HG03108 (cell line): ENCODE data around the gene JARID2.

Experiments used
- ATAC-seq: cut with Tn5 transposase; IDR thresholded peaks from one replicate; pipeline ENCODE4 v1.9.1; 2021; ENCODE audit warnings: moderate library complexity; ENCODE audit not compliant: unreplicated experiment

The JARID2 gene

GRCh38 chr6:15246666-15247499 lies 1.0 kb downstream of the JARID2 start:
- ATAC-seq, result no peak

DNA sequence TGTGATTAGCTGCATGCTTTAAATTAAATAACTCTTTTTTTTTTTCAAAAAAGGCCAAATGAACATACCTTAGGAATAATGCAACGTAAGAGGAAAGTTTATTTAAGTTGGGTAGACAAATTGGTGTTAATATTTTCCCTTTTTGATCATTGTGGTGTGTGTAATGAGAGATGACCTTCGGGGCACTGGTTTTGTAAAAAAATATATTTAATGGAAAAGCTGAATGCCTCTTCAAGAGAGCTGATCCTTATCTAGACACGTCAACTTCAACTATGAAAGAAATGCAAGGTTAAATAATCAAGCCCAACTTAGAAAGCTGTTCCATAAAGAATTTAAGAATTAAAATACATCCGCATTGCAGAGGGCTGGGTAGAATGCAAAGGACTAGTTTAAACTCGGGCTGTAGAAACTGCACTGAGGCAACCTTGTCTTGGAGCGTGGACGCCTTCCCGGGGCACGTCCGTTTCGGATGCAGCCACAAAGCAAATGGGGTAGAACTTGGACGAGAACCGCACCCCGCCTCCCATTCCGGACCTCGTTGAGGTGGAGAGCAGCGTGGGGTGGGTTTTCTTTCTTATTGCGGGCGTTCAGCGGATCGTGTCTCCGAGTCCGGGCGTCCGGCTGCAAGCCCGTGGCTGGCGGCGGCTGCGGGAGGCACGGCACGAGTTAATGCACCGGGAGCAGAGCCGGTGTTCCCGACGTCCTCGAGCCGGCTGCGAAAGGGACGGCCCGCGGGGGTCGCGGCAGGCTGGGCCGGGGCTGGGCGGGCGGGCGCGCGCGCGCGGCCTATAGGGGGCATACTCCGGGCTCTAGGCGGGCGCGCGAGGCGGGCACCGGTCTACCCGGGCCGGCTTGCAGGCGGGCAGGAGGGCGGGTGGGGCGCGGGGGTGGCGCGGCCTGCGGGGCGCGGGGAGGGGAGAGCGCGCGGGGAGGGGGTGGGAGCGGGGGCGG lies 1.9 kb downstream of the JARID2 start:
- peak; percentile 2 for ATAC-seq

GRCh38 chr6:15248451-15249370 lies 2.8 kb downstream of the JARID2 start:
- peak; percentile 35 for ATAC-seq

DNA sequence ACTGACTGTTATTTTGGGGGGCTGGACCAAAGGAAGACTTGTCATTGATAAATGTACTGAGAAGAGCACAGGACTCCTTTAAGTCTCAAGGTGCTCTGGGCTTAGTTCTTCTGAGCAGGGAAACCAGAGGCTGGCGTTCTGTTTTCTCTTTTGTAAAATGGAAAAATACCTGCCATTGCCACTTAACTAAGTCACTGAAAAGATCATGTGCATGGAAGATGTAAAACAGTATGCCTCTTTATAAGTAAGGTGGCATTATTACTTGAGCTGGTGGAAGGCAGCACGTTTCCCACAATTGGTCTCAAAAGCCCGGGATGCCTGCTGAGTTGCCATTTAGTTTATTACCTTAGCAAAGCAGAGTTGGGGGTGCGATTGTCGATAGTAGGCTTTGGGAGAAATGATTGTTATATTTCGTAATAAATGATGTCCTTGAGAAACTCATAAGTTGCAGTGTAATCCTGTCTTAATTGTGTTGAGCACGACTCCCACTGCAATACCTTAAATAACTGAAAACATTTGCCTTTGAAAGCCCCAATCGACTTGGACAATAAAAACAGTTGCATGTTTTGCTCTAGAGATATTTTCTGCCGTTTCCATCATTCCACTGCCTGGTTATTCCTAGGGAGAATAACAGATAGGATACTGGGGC lies 3.6 kb downstream of the JARID2 start:
- no peak for ATAC-seq

- ATAC-seq, result no peak
Observed at GRCh38 chr6:15250187-15251168, 4.6 kb downstream of the JARID2 start.

DNA sequence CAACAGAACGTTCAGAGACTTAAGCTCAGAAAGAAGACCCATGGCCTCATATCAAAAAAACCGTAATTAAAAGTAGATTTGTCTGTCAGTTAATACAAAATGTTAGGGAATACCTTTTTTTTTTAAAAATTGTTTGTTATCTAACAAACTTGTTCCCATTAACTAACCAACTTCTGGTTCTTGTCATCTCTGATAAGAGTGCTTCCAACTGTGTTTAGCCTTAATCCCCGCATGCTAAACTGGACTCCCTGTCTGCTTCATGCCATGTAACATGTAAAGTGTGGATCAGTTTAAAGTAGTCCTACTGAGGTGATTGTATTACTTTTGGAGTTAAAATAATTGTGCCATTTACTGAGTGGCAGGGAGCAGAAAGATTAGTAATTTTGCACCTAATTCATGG lies 6.3 kb downstream of the JARID2 start:
- ATAC-seq, result no peak

DNA sequence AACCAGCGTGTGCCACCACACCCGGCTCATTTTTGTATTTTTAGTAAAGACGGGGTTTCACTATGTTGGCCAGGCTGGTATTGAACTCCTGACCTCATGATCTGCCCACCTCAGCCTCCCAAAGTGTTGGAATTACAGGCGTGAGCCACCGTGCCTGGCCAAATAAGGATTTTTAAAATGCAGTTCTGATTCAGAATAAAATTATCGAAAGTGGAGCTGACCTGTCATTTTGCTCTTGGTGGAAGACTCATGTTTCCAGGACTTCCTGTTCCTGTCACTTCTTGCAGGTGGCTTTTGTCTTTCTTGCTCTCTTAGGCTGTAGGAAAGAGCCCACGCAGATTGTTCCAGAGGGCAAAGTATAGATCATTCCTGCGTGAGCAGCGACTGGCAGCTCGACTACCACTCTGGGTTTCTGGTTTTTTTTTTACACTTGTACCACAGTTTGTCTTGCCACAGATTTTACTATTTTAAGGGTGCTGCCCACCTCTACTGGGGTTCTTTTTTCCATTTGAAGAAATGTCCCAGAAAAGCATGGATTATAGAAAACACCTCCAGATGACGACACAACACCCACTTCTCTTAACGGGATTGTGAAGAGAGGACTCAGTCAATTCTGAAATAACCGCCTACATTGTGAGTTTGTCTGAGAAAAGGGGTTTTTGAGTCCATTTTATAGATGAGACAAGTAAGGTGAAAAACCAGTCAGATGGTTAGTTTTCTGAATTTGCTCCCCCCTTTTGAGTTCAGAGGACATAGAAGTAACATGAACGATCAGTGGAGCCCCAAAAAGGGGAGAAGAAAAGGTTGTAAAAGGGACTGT lies 7.5 kb downstream of the JARID2 start:
- ATAC-seq, result no peak

DNA sequence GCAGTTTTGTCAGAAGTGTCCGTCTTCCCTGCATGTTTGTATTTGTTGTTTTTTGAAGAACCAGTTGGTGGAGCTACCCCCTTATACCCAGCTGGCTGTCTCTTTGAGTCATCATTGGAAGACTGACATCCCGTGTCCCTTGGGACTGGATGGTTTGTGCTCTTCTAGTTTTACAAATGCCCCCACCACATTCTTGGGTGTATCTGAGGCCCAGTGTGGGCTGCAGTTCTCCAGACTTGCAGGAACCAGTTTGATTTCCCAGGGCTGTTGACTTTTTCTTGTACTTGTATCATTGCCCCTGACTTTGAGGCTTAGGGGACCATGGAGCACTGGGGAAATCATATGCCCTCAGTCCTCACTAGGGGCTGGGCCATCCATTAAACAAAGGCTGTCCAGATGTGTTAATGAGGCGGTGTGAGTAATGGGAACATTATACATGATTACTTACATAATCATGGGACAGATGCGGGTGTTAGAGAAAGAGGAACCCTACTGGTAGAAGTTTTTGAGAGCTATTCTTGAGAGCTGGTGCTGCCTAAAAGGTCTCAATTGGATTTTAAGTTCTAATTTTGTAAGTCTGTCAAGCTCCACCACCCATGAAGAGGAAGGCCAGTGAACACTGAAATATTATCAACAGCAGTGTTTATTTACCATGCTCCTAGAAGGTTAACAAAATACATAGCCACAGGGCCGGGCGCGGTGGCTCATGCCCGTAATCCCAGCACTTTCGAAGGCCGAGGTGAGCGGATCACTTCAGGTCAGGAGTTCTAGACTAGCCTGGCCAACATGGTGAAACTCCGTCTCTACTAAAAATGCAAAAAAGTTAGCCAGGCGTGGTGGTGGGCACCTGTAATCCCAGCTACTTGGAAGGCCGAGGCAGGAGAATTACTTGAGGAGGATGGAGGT lies 8.5 kb downstream of the JARID2 start:
- peak; percentile 33 for ATAC-seq

GRCh38 chr6:15255481-15255880 lies 9.6 kb downstream of the JARID2 start:
- peak; percentile 44 for ATAC-seq

DNA sequence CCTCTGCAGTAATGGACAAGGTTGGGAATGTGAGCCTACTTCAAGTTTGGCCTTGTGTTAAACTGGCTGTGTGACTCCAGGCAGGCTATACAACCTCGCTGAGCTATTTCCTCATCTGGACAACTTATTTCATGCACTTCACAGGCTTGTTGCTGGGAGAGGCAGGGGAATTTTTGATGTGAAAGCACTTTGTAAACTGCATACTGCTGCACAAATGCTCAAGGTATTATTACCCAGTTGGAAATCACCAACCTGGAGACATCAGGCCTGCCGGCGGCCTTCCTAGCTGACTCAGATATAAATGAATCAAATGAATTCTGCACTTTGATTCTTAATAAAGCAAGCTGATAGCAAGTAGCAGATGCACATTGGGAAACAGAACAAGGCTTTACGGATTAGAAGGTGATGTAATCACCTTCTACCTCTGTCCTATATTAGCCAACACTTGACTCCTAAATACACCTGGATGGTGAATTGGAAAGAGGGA lies 10.1 kb downstream of the JARID2 start:
- no peak for ATAC-seq

GRCh38 chr6:15256538-15257271 lies 10.8 kb downstream of the JARID2 start:
- ATAC-seq, result no peak

- no peak for ATAC-seq
Observed at GRCh38 chr6:15257357-15258132, 11.7 kb downstream of the JARID2 start.

- no peak for ATAC-seq
Observed at GRCh38 chr6:15259766-15260098, 13.9 kb downstream of the JARID2 start.

DNA sequence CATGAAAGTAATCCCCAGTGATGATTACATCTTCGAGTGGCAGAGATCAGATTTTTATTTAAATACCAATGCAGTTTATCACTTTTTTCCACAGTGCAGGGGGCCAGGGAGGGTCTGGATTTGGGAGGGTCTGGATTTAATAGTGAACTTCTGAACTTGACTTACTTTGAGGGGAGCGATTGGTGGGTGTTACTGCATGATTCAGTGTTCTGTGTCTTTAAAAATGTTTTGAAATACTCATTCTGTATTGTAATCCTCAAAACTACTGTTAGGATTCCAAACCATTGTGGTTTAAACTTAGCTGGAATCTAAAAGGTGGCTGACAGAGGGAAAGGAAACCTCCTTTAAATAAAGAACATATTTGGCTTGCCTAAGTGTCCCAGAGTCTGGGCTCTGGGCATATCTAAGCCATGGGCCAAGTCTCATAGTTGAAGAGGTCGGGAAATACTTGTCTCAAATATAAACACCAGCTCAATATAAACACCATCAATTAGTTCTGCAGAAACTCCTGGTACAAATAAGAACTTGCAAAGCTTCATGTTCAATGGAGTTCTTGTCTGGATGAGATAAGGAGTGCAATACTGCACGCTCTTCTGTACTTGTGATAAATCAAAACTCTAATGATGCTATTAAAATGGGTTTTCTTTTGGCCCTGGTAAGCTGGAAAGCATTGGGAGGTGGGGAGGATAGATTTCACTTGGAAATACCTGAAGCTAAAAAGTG lies 14.4 kb downstream of the JARID2 start:
- no peak for ATAC-seq

DNA sequence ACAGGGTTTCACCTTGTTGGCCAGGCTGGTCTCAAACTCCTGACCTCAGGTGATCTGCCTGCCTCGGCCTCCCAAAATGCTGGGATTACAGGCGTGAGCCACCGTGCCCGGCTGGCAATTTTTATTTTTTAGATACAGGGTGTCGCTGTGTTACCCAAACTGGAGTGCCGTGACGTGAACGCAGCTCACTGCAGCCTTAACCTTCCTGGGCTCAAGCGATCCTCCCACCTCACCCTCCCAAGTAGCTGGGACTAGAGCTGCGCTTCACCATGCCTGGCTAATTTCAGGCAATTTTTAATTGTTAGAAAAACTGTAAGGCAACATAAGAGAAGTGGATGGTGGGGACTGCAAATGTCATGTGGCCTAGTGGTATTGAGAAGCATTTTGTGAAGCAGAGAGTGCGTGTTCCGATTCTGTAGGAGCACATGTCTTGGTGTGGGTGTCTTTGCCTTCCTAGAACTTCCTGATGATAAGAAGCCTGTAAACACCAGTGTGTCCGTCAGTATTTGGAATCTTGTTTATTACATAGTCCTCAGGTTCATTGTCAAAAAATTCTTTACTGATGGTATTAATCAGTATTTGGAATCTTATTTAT lies 18.0 kb downstream of the JARID2 start:
- no peak for ATAC-seq
